Mucosa of rectum (tissue), 2 donors: Measurements from ENCODE around the gene WHRN.

Experiments
- H3K27ac ChIP-seq, 2 donors: one replicate each; pipeline ENCODE4 v1.7.0; 2013; ENCODE audit warnings: inconsistent platforms in 2 of 2, low read depth in 2 of 2, low read length in 2 of 2
- H3K27me3 ChIP-seq, 2 donors: one replicate each; pipeline ENCODE4 v1.7.0; 2013; ENCODE audit warnings: low read length in 2 of 2; ENCODE audit not compliant: control insufficient read depth in 2 of 2, insufficient read depth in 2 of 2
- H3K36me3 ChIP-seq, 2 donors: one replicate each; pipeline ENCODE4 v1.7.0; 2013; ENCODE audit warnings: low read length in 2 of 2; ENCODE audit not compliant: control insufficient read depth in 2 of 2, insufficient read depth in 2 of 2
- H3K4me1 ChIP-seq, 2 donors: one replicate each; pipeline ENCODE4 v1.7.0; 2013; ENCODE audit warnings: low read length in 2 of 2, mild to moderate bottlenecking in 1 of 2; ENCODE audit not compliant: control insufficient read depth in 2 of 2, insufficient read depth in 2 of 2
- H3K4me3 ChIP-seq, 2 donors: one replicate each; pipeline ENCODE4 v1.7.0; 2013; ENCODE audit warnings: low read length in 2 of 2
- H3K9ac ChIP-seq, 2 donors: one replicate each; pipeline ENCODE4 v1.7.0; 2013; ENCODE audit warnings: low read length in 2 of 2, low read depth in 1 of 2, mild to moderate bottlenecking in 1 of 2
- H3K9me3 ChIP-seq, 2 donors: one replicate each; pipeline ENCODE4 v1.7.0; 2013; ENCODE audit warnings: low read length in 2 of 2; ENCODE audit not compliant: control insufficient read depth in 2 of 2
- donor health status: healthy.
- donor health status: Normal muscosa, but diverticular disease.

The WHRN gene

DNA sequence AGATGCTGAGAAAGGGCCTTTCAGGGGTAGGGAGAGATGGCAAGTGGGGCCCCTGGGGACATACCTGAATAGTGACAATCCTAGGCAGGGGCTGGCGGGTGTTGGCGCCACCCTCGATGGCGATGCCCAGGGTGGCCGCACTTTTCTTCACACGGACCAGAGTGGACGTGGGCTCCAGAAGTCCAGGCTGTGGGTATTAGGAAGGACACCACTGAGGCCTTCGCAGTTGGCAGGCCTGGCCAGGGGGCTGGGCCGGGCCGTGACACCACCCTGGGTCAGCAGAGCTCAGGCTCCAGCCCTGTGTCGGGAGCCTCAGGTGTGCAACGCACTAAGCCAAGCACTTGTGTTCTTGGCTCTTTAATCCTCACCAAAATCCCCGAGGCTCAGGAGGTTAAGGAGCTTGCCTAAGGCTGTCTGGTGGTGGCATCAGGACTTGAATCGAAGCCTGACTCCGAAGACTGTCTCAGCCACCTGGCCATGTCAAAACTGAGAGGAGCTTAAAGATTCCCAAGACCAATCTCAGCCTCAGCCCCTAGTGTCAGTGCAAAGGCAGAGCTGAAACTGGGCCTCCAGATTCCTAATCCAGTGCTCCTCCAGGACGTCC, 102.0 kb downstream of the WHRN start:
- Histone ChIP-seq H3K9ac (no peak overlapping the region), H3K4me3 (no peak overlapping the region), H3K36me3 (no peaks in the 10 kb centered on the region), H3K9me3 (no peaks in the 10 kb centered on the region), H3K4me1 (peaks cover 12 to 13% of the 10 kb centered on the region in 2 donors), H3K27ac (no peak overlapping the region), H3K27me3 (no peaks in the 10 kb centered on the region)

DNA sequence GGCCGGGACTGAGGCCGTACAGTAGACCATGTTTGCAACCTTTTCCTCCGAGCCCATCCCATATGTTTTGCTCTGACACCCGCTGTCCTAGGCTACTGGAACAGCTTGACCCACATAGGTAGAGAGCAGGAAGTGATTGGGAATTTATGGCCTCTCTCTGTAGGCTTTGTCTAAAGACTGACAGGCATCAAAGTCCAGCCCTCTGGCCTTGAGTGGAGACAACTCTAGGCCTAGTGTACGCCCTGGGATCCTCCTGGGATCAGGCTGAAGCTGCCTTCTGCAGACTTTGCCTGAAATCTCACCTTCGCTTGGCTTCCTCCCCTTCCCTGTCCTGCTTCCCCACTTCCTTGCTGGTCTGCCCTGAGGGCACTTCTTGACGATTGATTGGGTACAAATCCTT, 103.9 kb downstream of the WHRN start:
- no peaks in the 10 kb centered on the region for H3K9me3 ChIP-seq
- H3K9ac ChIP-seq: no peak overlapping the region
- peak overlapping the region; percentile 24 to 35 for H3K4me3 ChIP-seq
- no peaks in the 10 kb centered on the region for H3K27me3 ChIP-seq
- H3K36me3 ChIP-seq: no peaks in the 10 kb centered on the region
- H3K4me1 ChIP-seq: peaks cover 23 to 25% of the 10 kb centered on the region in 2 donors
- H3K27ac ChIP-seq: peak overlapping the region; percentile 44 to 79

- peak overlapping the region in 1 of 2 donors; percentile 35 for H3K4me3 ChIP-seq
- H3K36me3 ChIP-seq: no peaks in the 10 kb centered on the region
- peak overlapping the region; percentile 44 to 79 for H3K27ac ChIP-seq
- H3K4me1 ChIP-seq: peaks cover 27% of the 10 kb centered on the region in 2 donors
- H3K9me3 ChIP-seq: no peaks in the 10 kb centered on the region
- H3K27me3 ChIP-seq: no peaks in the 10 kb centered on the region
- H3K9ac ChIP-seq: no peak overlapping the region
These were observed 104.5 kb downstream of the WHRN start for GRCh38 chr9:114400772-114401171.

- Histone ChIP-seq H3K9ac (no peak overlapping the region), H3K9me3 (no peaks in the 10 kb centered on the region), H3K4me1 (peaks cover 30 to 32% of the 10 kb centered on the region in 2 donors), H3K27ac (no peak overlapping the region), H3K36me3 (no peaks in the 10 kb centered on the region), H3K27me3 (no peaks in the 10 kb centered on the region), H3K4me3 (no peak overlapping the region)
These were observed 105.1 kb downstream of the WHRN start for GRCh38 chr9:114400219-114400618.

DNA sequence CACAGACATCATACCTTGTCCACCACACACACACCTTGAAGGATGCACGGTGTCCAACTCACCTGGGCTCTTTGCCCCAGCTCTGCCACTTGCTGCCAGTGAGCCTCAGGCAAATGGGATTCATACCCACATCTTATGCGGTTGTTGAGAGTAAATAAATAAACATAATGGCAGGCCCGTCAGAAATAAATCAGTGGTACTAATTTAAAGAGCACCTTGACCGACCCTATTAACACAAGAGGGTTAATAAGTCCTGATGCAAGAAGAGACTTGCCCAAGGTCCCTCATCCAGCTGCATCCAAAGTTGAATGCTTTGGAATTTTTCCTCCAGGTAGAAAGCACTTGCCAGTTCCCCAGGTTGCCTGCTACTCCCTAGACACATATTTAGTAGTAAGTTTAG, 105.9 kb downstream of the WHRN start:
- no peaks in the 10 kb centered on the region for H3K9me3 ChIP-seq
- no peaks in the 10 kb centered on the region for H3K36me3 ChIP-seq
- no peak overlapping the region for H3K27ac ChIP-seq
- H3K4me3 ChIP-seq: no peak overlapping the region
- no peaks in the 10 kb centered on the region for H3K27me3 ChIP-seq
- H3K4me1 ChIP-seq: peaks cover 39 to 41% of the 10 kb centered on the region in 2 donors
- no peak overlapping the region for H3K9ac ChIP-seq

- Histone ChIP-seq H3K9me3 (no peaks in the 10 kb centered on the region), H3K27ac (peak overlapping the region; percentile 90 to 95), H3K9ac (peak overlapping the region; percentile 71 to 85)
These were observed 107.2 kb downstream of the WHRN start for GRCh38 chr9:114397848-114398605.

DNA sequence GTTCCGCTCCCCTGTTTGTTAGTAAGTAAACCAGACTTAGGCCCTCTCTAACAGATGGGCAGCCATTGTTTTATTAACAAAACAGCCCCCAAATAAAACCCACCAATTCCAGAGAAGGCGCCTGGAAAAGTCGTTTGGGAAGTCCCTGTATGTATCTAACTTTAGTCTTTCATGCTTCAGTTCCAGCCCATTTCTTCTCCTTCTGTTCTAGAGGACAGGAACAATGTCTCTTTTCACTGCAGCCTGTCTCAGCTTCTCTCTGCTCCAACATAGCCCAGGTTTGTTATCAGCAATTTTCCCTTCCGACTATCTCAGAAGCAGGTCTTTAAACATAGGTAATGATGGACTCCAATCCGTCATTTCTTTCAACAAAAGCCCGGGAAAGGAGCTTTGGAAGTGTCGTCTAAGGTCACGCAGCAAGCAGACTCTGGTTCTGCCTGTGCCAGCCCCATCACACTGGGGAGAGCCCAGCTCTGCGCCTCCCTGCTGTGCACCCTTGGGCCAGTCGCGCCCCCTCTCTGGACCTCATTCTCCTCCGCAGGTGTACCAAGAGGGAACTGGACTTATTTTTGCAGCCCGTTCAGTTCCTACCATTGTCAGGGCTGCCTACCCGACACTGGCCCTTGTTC, 107.9 kb downstream of the WHRN start:
- H3K4me3 ChIP-seq: peak overlapping the region; percentile 88 to 96
- H3K27ac ChIP-seq: peak overlapping the region; percentile 90 to 95
- H3K27me3 ChIP-seq: no peaks in the 10 kb centered on the region
- no peaks in the 10 kb centered on the region for H3K36me3 ChIP-seq
- peak overlapping the region; percentile 71 to 77 for H3K9ac ChIP-seq
- no peaks in the 10 kb centered on the region for H3K9me3 ChIP-seq
- peaks cover 48 to 49% of the 10 kb centered on the region in 2 donors for H3K4me1 ChIP-seq

More at GRCh38 chr9:114397848-114398605, 107.2 kb downstream of the WHRN start:
- peaks cover 44 to 45% of the 10 kb centered on the region in 2 donors for H3K4me1 ChIP-seq
- H3K36me3 ChIP-seq: no peaks in the 10 kb centered on the region
- peak overlapping the region; percentile 88 to 96 for H3K4me3 ChIP-seq
- H3K27me3 ChIP-seq: no peaks in the 10 kb centered on the region

DNA sequence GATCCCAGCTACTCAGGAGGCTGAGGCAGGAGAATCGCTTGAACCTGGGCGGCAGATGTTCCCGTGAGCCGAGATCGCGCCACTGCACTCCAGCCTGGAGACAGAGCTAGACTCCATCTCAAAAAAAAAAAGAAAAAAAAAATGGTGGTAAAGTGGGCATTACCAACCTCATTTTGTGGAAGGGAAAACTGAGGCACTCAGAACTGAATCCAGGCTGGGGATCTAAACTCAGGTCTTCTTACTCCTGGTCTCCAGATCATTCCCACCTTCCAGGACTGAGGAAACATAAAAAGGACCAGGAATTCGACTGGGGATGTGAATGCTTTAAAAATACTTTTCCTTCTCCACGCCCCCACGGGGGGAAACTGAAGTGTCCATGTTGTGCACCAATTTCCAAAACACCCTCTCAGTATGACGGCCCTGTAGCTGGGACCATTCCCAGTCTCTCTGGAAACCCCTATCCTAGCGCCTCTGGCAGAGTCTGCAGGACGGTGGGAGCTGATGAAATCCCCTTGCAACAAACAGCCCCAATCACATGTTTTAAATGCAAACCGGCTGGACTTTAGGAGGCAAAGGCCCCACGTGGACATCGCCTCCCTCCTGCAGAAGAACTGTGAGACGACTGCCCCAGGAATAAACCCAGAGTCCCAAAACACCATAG, 108.6 kb downstream of the WHRN start:
- H3K4me3 ChIP-seq: peak overlapping the region; percentile 88 to 96
- H3K9ac ChIP-seq: peak overlapping the region; percentile 71 to 77
- no peaks in the 10 kb centered on the region for H3K27me3 ChIP-seq
- H3K27ac ChIP-seq: peak overlapping the region in 1 of 2 donors; percentile 95
- H3K36me3 ChIP-seq: no peaks in the 10 kb centered on the region
- H3K9me3 ChIP-seq: no peaks in the 10 kb centered on the region
- H3K4me1 ChIP-seq: peaks cover 52% of the 10 kb centered on the region in 2 donors

DNA sequence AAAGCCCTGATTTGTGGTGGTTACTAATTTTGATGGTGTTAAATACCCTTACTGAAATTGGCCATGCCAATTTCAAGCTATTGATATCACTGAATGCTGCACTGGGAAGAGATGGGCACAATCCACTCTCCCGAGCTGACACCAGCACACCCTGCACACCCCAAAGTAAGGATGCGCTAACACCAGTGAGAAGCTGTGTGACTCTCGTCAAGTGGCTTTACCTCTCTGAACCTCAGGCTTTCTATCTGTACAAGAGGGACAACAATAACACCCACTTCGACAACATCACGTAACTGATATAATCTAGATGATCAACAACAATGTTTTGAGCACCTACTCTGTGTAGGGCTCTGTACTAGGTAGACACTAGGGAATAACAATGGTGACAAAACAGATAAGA, 109.5 kb downstream of the WHRN start:
- no peaks in the 10 kb centered on the region for H3K9me3 ChIP-seq
- H3K9ac ChIP-seq: no peak overlapping the region
- H3K27ac ChIP-seq: no peak overlapping the region
- H3K27me3 ChIP-seq: no peaks in the 10 kb centered on the region
- peaks cover 43 to 45% of the 10 kb centered on the region in 2 donors for H3K4me1 ChIP-seq
- no peaks in the 10 kb centered on the region for H3K36me3 ChIP-seq
- H3K4me3 ChIP-seq: no peak overlapping the region

GRCh38 chr9:114395334-114395617, 110.0 kb downstream of the WHRN start:
- Histone ChIP-seq H3K4me3 (peak overlapping the region in 1 of 2 donors; percentile 17), H3K36me3 (no peaks in the 10 kb centered on the region), H3K27me3 (no peaks in the 10 kb centered on the region), H3K4me1 (peaks cover 45 to 48% of the 10 kb centered on the region in 2 donors), H3K9ac (peak overlapping the region; percentile 15 to 58), H3K9me3 (no peaks in the 10 kb centered on the region), H3K27ac (peak overlapping the region; percentile 40 to 61)
